ENCODE results near the gene INAFM2. TPM values are rescaled to one million over a fixed set of nuclear protein-coding genes. Genes with fewer than 3 reads are reported as not detected.
A peak's percentile ranks its signal among the peaks of the same experiment; 100 is the strongest.

INAFM2 gene
- total and polyA plus RNA-seq, 10 donors, result 7.4 to 29.6 (median 18.7) TPM

- WGBS, 5 donors, result 43 to 53% (median 47%) methylated on average over 9 of the region's 9 CpGs
- DNase-seq, result peak; percentile 54
- no peaks in the 10 kb centered on the region for H3K36me3 ChIP-seq
- H3K27ac ChIP-seq, result no peak overlapping the region
- peaks cover 3 to 27% (median 16%) of the 10 kb centered on the region in 6 donors for H3K4me1 ChIP-seq
- no peak overlapping the region for H3K4me3 ChIP-seq
- no peak for TF ChIP-seq POLR2AphosphoS5 (IDR thresholded peaks at IDR 0.05)
- TF ChIP-seq POLR2A (IDR thresholded peaks at IDR 0.05), result no peak
- peak in 3 of 11 experiments; percentile 18 to 37 (median 25) for TF ChIP-seq CTCF (IDR thresholded peaks at IDR 0.05 in 8 of 11, conservative IDR thresholded peaks at IDR 0.05 in 3 of 11)
- peaks cover 0 to 9% (median 0%) of the 10 kb centered on the region in 7 donors for H3K27me3 ChIP-seq (replicated peaks in 1 of 7)
- intact Hi-C loops (cut with DNase I; ENCODE audit: low total_unique reads), result no loop called here
- no peaks in the 10 kb centered on the region for H3K9me3 ChIP-seq
These were observed 31.1 kb downstream of the INAFM2 start for GRCh38 chr15:40354408-40355171.

- Histone ChIP-seq H3K9me3 (no peaks in the 10 kb centered on the region), H3K27ac (no peak overlapping the region), H3K4me3 (no peak overlapping the region), H3K36me3 (no peaks in the 10 kb centered on the region), H3K4me1 (peaks cover 3 to 27% (median 16%) of the 10 kb centered on the region in 6 donors), H3K27me3 (replicated peaks in 1 of 7) (peaks cover 0 to 9% (median 0%) of the 10 kb centered on the region in 7 donors)
- DNase-seq, result peak; percentile 28
- intact Hi-C loops (cut with DNase I; ENCODE audit: low total_unique reads), result no loop called here
- 76 to 100% (median 84%) methylated on average over 3 to 5 of the region's 5 CpGs for WGBS, 5 donors
- no peak for TF ChIP-seq CTCF (IDR thresholded peaks at IDR 0.05 in 8 of 11, conservative IDR thresholded peaks at IDR 0.05 in 3 of 11)
- no peak for TF ChIP-seq POLR2A (IDR thresholded peaks at IDR 0.05)
- TF ChIP-seq POLR2AphosphoS5 (IDR thresholded peaks at IDR 0.05), result no peak
These were observed 32.6 kb downstream of the INAFM2 start for GRCh38 chr15:40355976-40356585.

GRCh38 chr15:40357246-40357645, 33.8 kb downstream of the INAFM2 start:
- Histone ChIP-seq H3K27me3 (replicated peaks in 1 of 7) (peaks cover 0 to 9% (median 0%) of the 10 kb centered on the region in 7 donors), H3K36me3 (no peaks in the 10 kb centered on the region), H3K27ac (no peak overlapping the region), H3K4me1 (peaks cover 3 to 27% (median 16%) of the 10 kb centered on the region in 6 donors), H3K9me3 (no peaks in the 10 kb centered on the region), H3K4me3 (peak overlapping the region in 5 of 8 donors; percentile 58 to 78 (median 65))
- WGBS, 5 donors, result 74 to 82% (median 79%) methylated on average over 1 of the region's 1 CpG
- intact Hi-C loops (cut with DNase I; ENCODE audit: low total_unique reads), result no loop called here
- peak; percentile 66 for DNase-seq
- TF ChIP-seq POLR2AphosphoS5 (IDR thresholded peaks at IDR 0.05) (no peak), POLR2A (IDR thresholded peaks at IDR 0.05) (no peak), CTCF (IDR thresholded peaks at IDR 0.05 in 8 of 11, conservative IDR thresholded peaks at IDR 0.05 in 3 of 11) (no peak)
